Measurements from ENCODE around the gene HID1.

DNA sequence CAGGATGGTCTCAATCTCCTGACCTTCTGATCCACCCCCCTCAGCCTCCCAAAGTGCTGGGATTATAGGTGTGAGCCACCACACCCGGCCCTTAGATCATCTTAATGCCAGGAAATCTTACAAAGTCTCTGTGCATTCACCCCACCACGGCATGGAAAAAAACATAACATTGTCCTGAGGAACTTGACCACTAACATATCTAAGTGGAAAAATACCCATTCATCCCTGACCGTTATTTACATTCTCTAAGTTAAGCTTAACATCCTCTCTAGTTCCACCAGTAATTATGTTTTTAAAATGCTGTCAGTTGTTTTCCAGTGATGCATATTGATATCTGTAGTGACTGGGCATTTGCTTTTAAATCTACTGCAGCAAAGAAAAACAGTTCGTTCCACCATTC lies 3.4 kb upstream of the HID1 start:
- no peak for TF ChIP-seq POLR2A (IDR thresholded peaks at IDR 0.05; ENCODE audit: low read depth, low read length)
- TF ChIP-seq NFE2L2 (IDR thresholded peaks at IDR 0.05; ENCODE audit: low read depth, low read length) = no peak
- no peak for TF ChIP-seq CHD1 (IDR thresholded peaks at IDR 0.05; ENCODE audit: low read depth, low read length)
- TF ChIP-seq RCOR1 (IDR thresholded peaks at IDR 0.05; ENCODE audit: insufficient replicate concordance, low read length) = no peak
- TF ChIP-seq BHLHE40 (IDR thresholded peaks at IDR 0.05; ENCODE audit: low read depth, low read length) = no peak
- TF ChIP-seq, protein P1, sequence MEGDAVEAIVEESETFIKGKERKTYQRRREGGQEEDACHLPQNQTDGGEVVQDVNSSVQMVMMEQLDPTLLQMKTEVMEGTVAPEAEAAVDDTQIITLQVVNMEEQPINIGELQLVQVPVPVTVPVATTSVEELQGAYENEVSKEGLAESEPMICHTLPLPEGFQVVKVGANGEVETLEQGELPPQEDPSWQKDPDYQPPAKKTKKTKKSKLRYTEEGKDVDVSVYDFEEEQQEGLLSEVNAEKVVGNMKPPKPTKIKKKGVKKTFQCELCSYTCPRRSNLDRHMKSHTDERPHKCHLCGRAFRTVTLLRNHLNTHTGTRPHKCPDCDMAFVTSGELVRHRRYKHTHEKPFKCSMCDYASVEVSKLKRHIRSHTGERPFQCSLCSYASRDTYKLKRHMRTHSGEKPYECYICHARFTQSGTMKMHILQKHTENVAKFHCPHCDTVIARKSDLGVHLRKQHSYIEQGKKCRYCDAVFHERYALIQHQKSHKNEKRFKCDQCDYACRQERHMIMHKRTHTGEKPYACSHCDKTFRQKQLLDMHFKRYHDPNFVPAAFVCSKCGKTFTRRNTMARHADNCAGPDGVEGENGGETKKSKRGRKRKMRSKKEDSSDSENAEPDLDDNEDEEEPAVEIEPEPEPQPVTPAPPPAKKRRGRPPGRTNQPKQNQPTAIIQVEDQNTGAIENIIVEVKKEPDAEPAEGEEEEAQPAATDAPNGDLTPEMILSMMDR (conservative IDR thresholded peaks at IDR 0.05; ENCODE audit: low read depth, low read length) = no peak
- TF ChIP-seq CEBPB (IDR thresholded peaks at IDR 0.05; ENCODE audit: low read depth, low read length) = no peak
